A204.1 (cell line): Measurements from ENCODE around the gene HS2ST1.

Source experiments
- FAIRE-seq: peaks from 2 replicates; lab custom pipeline; 2012; peaks lifted over from hg19 to GRCh38; lab: Jason Lieb, UNC

The HS2ST1 gene

GRCh38 chr1:87141556-87141955 is 227.1 kb downstream of the HS2ST1 start:
- no peak for FAIRE-seq

- FAIRE-seq = no peak
These were observed 229.1 kb downstream of the HS2ST1 start for GRCh38 chr1:87143413-87144135.

DNA sequence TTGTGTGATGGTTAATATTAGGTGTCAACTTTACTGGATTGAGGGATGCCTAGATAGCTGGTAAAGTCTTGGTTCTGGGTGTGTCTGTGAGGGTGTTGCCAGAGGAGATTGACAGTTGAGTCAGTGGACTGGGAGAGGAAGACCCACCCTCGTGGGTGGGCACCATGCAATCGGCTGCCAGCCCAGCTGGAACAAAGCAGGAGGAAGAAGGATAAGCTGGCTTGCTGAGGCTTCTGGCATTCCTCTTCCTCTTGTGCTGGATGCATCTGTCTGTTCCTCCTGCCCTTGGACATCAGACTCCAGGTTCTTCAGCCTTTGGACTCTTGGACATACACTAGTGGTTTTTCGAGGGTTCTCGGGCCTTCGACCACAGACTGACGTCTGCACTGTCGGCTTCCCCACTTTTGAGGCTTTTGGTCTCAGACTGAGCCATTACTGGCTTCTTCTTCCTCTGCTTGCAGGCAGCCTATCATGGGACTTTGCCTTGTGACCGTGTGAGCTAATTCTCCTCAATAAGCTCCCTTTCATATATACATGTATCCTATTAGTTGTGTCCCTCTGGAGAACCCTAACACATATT is 230.0 kb downstream of the HS2ST1 start:
- no peak for FAIRE-seq

GRCh38 chr1:87144981-87145380 is 230.5 kb downstream of the HS2ST1 start:
- no peak for FAIRE-seq

DNA sequence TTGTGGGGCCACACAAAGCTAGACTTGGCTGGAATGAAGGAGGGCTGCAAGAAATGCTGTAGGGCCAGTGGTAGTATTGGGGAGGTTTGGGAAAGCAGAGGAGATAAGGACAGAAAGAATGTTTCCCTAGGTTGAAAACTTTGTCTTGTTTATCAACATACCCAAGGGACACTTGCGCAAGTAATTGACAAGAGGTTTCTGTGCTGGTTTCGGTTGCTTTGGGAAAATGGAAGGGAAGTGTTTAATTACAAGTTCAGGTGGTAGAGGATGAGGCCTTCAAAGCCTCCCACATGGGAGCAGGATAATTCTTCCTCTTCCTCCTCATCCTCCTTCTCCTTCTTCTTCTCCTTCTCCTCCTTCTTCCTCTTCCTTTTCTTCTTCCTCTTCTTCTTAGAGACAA is 232.1 kb downstream of the HS2ST1 start:
- FAIRE-seq = no peak

- no peak for FAIRE-seq
These were observed 232.6 kb downstream of the HS2ST1 start for GRCh38 chr1:87146986-87147385.

DNA sequence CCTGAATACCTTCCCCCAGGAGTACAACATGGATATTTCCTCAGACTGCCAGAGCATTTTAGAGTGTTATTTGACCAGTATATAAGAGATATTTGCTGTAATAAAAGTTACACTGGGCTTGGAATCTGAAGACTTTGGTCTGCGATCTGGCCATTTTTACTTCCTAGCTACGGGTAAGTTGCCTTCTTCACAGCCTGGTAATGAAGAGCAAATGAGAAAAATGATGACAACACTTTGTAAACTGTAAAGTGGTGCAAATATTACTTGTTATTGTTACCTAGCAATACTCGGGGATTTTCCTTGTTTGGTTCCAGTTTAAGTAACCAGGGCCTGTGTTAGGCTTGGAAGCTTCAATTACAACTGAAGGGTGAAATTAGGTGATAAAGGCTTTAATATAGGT is 233.4 kb downstream of the HS2ST1 start:
- FAIRE-seq = no peak

DNA sequence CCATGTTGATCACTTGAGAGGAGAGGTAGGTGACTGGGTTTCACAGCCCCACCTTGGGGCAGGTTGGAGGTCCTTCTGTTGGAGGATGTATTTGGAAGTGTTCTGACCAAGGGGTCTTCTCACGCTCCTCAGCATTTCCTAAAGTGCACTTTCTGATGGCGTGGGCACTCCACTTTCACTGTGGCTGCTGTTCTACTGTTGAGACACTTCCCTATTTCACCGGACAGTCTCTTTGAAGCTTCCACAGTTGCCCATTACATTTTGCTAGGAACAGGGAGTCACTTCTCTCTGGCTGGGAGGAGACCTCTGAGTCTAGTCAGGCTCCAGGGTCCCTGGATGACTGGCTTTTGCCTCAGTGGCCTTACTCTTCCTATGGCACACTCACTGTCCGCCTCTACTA is 234.2 kb downstream of the HS2ST1 start:
- FAIRE-seq = no peak

- FAIRE-seq = no peak
These were observed 235.0 kb downstream of the HS2ST1 start for GRCh38 chr1:87149241-87150041.

- FAIRE-seq = no peak
These were observed 235.7 kb downstream of the HS2ST1 start for GRCh38 chr1:87150143-87150542.

- FAIRE-seq = no peak
These were observed 237.3 kb downstream of the HS2ST1 start for GRCh38 chr1:87151500-87152421.

DNA sequence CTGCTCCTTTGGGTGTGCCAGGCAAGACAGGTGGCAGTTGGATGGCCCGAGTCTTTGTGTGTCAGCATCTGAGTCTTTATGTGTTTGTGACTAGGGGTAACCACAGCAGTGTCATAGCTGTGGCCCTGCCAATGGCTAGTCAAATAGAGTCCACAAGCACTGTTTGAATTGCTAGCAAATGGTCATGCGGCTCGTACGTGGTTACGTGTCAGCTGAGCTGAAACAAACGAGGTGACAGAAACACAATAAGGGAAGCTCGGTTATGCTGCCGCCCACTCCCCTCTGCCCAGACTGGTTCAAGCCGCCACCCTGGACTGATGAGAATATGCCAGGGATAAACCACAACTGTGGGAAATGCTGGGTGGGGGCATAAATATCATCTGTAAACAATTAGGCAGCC is 239.9 kb downstream of the HS2ST1 start:
- FAIRE-seq = no peak

DNA sequence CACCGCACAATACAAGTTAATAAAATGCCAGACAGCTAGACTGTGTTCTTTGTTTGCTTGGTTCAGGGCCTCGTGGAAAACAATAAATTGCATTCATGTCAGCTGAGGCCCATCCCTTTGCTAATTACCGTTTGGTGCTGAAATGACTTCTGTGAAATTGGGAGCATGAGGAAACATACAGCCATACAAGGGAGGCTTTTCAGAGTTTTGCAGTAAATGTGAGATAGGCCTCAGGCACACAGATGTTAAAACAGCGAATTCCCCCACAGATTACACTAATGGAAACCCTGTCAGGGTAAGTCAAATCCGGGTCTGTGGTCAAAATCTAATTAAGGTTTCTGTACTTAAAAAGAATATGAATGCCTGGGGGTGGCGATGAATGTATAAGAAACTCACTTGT is 240.7 kb downstream of the HS2ST1 start:
- FAIRE-seq = no peak

DNA sequence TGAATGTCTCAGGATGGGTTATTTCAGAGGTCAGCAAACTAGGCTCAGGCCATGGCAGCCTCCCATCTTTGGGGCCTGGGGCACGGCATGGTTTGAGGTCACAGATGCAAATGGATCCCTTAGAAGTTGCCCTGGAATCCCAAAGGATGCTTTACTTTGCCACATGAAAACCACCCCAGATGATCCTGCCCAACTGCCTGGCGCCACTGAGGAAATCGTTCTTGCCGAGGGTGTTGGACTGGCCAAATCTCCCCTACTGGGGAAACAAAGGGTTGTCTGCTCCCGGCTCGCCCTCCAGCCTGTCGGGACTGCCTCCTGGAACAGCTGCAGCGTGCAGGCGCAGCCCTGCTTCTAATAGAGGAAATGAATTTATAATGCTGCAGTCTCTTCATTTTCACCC is 241.2 kb downstream of the HS2ST1 start:
- no peak for FAIRE-seq

DNA sequence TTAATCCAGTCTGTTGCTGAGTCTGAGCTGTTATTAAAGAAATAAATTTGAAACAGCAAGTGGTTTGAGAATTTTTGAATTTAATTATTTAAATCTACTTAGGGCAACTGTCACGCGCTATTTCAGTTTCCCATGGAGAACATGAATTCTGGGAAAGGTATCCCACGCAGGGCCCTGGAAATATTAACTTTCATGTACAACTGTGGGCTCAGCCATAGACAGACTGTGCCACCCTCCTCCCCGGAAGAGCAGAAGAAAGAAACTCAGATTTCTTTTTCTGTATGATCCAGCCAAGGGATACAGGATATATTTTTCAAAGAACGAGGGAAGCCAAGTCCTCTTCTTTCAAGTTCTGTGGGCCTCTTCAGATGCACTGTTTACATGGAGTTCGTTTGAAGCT is 241.7 kb downstream of the HS2ST1 start:
- FAIRE-seq = no peak

DNA sequence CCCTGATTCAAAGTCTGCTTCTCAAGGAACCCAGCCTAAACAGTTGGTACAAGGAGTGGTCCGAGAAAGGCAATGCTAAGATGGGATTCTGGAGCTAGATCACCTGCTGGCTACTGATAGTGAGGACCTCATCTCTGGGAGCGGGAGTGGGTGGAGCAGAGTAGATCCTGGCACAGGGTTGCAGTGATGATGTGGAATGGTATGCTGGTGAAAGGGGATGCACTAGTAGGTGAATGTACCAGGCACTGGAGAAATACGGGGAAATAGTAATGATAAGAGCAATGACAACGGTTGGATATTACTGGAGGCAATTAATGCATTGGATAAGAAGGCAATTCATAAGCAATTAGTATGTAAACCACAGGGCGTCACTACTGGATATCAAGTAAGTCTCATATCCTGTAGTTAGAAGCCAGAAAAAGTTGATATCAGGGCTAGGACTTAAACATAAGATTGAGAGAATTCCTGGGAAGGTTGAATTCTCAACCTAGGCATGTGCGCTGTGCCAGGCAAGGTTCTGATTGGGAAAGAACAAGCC is 245.0 kb downstream of the HS2ST1 start:
- no peak for FAIRE-seq
